ENCODE results near the gene DGKA. TPM values are rescaled to one million over a fixed set of nuclear protein-coding genes. Genes with fewer than 3 reads are reported as not detected.
A peak's percentile ranks its signal among the peaks of the same experiment; 100 is the strongest.

The DGKA gene
- polyA plus RNA-seq, 1 of the 3 experiments (the other 2 are of a cell fraction), result 75.9 TPM

DNA sequence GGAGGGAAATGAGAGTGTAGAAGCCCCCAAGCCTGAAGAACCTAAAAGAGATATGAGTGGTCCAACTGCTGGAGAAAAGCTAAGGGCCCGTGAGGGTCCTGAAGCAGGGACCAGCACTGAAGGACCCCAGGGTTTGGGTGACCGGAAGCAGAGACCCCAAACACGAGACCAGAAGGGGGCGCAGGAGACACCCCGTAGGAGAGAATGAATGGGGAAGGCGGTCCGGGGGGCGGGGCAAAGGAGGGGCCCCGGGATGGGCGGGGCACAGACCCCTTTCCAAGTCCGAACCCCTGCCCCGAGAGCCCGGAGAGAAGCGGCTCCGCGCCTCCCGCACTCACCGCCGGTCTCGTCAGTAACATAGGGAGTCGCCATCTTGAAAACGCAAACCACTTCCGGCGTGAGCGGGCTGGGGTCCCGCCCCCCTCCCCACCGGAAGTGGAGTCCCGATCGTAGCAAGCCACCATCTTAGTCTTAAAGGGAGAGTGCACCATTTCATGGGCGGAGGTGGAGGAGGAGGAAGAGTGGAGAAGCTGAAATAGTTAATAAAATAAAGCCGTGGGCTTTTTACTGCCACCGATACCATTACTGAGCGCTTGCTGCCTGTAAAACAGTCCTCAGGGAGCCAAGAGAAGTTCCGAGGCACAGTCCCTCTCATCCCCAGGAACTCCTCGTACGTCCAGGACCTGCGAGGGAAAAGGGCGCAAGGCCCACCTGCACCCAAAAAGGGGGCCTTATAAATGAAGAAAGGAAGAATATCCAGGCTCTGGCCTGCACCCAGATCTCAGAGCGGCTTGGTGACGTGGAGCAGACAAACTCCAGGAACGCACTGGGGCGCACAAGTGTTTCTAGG, 4.0 kb upstream of the DGKA start:
- peak; percentile 96 for DNase-seq
- peaks cover 35% of the 10 kb centered on the region for H3F3A ChIP-seq (replicated peaks; ENCODE audit: insufficient read depth)
- H3K9me2 ChIP-seq, result no peaks in the 10 kb centered on the region
- peak overlapping the region; percentile 92 for H2AFZ ChIP-seq (ENCODE audit: low read depth)
- H3K79me2 ChIP-seq (ENCODE audit: insufficient read depth), result peaks cover 73% of the 10 kb centered on the region
- peak overlapping the region; percentile 90 to 94 for H3K4me3 ChIP-seq (ENCODE audit: low read depth in 2 of 2, low read length in 1 of 2)
- H3K27me3 ChIP-seq (ENCODE audit: insufficient read depth), result no peaks in the 10 kb centered on the region
- H3K9me3 ChIP-seq, result no peaks in the 10 kb centered on the region
- ChIA-PET POLR2A (interaction anchor here (1.0 to 4.2 kb wide), 7 partner anchors 10 to 189 kb away, joined by 3 to 39 read pairs (median 4); partner anchors contain the start of genes DNAJC14, ORMDL2, RAB5B and SARNP), CTCF (interaction anchor here (0.6 to 6.4 kb wide), 43 partner anchors 9 to 356 kb away, joined by 3 to 51 read pairs (median 4); partner anchors contain the start of genes BLOC1S1, CD63, DNAJC14 and ORMDL2)
- peak overlapping the region; percentile 89 for H3K9ac ChIP-seq
- peaks cover 0 to 5% of the 10 kb centered on the region in 2 experiments for H3K36me3 ChIP-seq (replicated peaks in 1 of 2; ENCODE audit: control insufficient read depth in 1 of 2, insufficient read depth in 2 of 2, low read length in 1 of 2)
- H3K4me1 ChIP-seq (ENCODE audit: control insufficient read depth in 1 of 2, insufficient read depth in 2 of 2, low read depth in 1 of 2, low read length in 1 of 2), result peaks cover 21 to 28% of the 10 kb centered on the region in 2 experiments; a peak in 3 of 4 replicates
- H3K4me2 ChIP-seq, result peak overlapping the region; percentile 97
- H3K27ac ChIP-seq (ENCODE audit: low read depth in 2 of 2, low read length in 1 of 2), result peak overlapping the region; percentile 94 to 98
- 1% methylated on average over 33 of the region's 42 CpGs for WGBS (ENCODE audit: low lambda C conversion rate)
- no peaks in the 10 kb centered on the region for H4K20me1 ChIP-seq (ENCODE audit: insufficient read depth)
- no peak for TF ChIP-seq TEAD4 (IDR thresholded peaks at IDR 0.05; ENCODE audit: borderline replicate concordance, insufficient read depth)
- no peak for TF ChIP-seq FOSL2 (IDR thresholded peaks at IDR 0.05; ENCODE audit: borderline replicate concordance, low read depth)
- TF ChIP-seq YY1 (IDR thresholded peaks at IDR 0.05; ENCODE audit: low read depth), result peak; percentile 94
- peak; percentile 72; the same call in 1 of the 2 replicates for TF ChIP-seq MXI1 (IDR thresholded peaks at IDR 0.05; ENCODE audit: low read depth, low read length)
- TF ChIP-seq, protein P1, sequence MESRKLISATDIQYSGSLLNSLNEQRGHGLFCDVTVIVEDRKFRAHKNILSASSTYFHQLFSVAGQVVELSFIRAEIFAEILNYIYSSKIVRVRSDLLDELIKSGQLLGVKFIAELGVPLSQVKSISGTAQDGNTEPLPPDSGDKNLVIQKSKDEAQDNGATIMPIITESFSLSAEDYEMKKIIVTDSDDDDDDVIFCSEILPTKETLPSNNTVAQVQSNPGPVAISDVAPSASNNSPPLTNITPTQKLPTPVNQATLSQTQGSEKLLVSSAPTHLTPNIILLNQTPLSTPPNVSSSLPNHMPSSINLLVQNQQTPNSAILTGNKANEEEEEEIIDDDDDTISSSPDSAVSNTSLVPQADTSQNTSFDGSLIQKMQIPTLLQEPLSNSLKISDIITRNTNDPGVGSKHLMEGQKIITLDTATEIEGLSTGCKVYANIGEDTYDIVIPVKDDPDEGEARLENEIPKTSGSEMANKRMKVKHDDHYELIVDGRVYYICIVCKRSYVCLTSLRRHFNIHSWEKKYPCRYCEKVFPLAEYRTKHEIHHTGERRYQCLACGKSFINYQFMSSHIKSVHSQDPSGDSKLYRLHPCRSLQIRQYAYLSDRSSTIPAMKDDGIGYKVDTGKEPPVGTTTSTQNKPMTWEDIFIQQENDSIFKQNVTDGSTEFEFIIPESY (IDR thresholded peaks at IDR 0.05; ENCODE audit: borderline replicate concordance, low read depth), result no peak
- peak; percentile 33; the same call in 1 of the 2 replicates for TF ChIP-seq MEF2A (IDR thresholded peaks at IDR 0.05; ENCODE audit: borderline replicate concordance, low read depth)
- TF ChIP-seq FOXJ3 (CRISPR knock-in tag; IDR thresholded peaks at IDR 0.05), result no peak
- TF ChIP-seq, protein P2, sequence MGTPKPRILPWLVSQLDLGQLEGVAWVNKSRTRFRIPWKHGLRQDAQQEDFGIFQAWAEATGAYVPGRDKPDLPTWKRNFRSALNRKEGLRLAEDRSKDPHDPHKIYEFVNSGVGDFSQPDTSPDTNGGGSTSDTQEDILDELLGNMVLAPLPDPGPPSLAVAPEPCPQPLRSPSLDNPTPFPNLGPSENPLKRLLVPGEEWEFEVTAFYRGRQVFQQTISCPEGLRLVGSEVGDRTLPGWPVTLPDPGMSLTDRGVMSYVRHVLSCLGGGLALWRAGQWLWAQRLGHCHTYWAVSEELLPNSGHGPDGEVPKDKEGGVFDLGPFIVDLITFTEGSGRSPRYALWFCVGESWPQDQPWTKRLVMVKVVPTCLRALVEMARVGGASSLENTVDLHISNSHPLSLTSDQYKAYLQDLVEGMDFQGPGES (IDR thresholded peaks at IDR 0.05; ENCODE audit: low read depth, low read length), result no peak
- TF ChIP-seq RCOR1 (IDR thresholded peaks at IDR 0.05; ENCODE audit: low read length), result no peak
- TF ChIP-seq, protein P3, sequence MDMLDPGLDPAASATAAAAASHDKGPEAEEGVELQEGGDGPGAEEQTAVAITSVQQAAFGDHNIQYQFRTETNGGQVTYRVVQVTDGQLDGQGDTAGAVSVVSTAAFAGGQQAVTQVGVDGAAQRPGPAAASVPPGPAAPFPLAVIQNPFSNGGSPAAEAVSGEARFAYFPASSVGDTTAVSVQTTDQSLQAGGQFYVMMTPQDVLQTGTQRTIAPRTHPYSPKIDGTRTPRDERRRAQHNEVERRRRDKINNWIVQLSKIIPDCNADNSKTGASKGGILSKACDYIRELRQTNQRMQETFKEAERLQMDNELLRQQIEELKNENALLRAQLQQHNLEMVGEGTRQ (IDR thresholded peaks at IDR 0.05; ENCODE audit: borderline replicate concordance, low read depth, low read length), result no peak
- peak; percentile 93 for TF ChIP-seq TAF1 (IDR thresholded peaks at IDR 0.05; ENCODE audit: borderline replicate concordance, low read depth, low read length)
- no peak for TF ChIP-seq RXRA (IDR thresholded peaks at IDR 0.05; ENCODE audit: borderline replicate concordance, low read depth)
- TF ChIP-seq TCF12 (IDR thresholded peaks at IDR 0.05), result peak; percentile 19; the same call in 1 of the 2 replicates
- peak; percentile 54 for TF ChIP-seq POLR2AphosphoS5 (IDR thresholded peaks at IDR 0.05; ENCODE audit: low read depth, low read length)
- TF ChIP-seq ELF1 (IDR thresholded peaks at IDR 0.05), result peak; percentile 67
- TF ChIP-seq NRF1 (IDR thresholded peaks at IDR 0.05; ENCODE audit: low read depth, low read length), result no peak
- TF ChIP-seq FOXM1 (IDR thresholded peaks at IDR 0.05; ENCODE audit: low read depth), result no peak
- no peak for TF ChIP-seq NFIC (IDR thresholded peaks at IDR 0.05; ENCODE audit: borderline replicate concordance)
- TF ChIP-seq, protein P4, sequence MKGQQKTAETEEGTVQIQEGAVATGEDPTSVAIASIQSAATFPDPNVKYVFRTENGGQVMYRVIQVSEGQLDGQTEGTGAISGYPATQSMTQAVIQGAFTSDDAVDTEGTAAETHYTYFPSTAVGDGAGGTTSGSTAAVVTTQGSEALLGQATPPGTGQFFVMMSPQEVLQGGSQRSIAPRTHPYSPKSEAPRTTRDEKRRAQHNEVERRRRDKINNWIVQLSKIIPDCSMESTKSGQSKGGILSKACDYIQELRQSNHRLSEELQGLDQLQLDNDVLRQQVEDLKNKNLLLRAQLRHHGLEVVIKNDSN (IDR thresholded peaks at IDR 0.05; ENCODE audit: borderline replicate concordance, low read depth), result 0 out of 2 replicates have a peak, but pooled peaks have one; percentile 11
- no peak for TF ChIP-seq EP300 (IDR thresholded peaks at IDR 0.05; ENCODE audit: borderline replicate concordance in 1 of 2, low read depth in 1 of 2, low read length in 1 of 2)
- TF ChIP-seq, protein P5, sequence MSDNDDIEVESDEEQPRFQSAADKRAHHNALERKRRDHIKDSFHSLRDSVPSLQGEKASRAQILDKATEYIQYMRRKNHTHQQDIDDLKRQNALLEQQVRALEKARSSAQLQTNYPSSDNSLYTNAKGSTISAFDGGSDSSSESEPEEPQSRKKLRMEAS (IDR thresholded peaks at IDR 0.05; ENCODE audit: low read depth), result peak; percentile 79
- TF ChIP-seq GABPA (IDR thresholded peaks at IDR 0.05; ENCODE audit: low read depth), result peak; percentile 85
- no peak for TF ChIP-seq SIN3A (IDR thresholded peaks at IDR 0.05; ENCODE audit: borderline replicate concordance, low read depth, low read length)
- no peak for TF ChIP-seq EZH2phosphoT487 (IDR thresholded peaks at IDR 0.05; ENCODE audit: borderline replicate concordance, low read depth)
- TF ChIP-seq RAD21 (IDR thresholded peaks at IDR 0.05; ENCODE audit: low read length), result no peak; the same call in 1 of the 2 replicates
- TF ChIP-seq, protein P6, sequence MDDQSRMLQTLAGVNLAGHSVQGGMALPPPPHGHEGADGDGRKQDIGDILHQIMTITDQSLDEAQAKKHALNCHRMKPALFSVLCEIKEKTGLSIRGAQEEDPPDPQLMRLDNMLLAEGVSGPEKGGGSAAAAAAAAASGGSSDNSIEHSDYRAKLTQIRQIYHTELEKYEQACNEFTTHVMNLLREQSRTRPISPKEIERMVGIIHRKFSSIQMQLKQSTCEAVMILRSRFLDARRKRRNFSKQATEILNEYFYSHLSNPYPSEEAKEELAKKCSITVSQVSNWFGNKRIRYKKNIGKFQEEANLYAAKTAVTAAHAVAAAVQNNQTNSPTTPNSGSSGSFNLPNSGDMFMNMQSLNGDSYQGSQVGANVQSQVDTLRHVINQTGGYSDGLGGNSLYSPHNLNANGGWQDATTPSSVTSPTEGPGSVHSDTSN (IDR thresholded peaks at IDR 0.05), result no peak
